WTC11 (cell line): ENCODE measurements around the gene C2CD4A.

Experiments used
- ATF3 ChIP-seq: sonication (generic); formaldehyde crosslinking; conservative IDR thresholded peaks from 2 replicates; pipeline ENCODE4 v1.8.1; 2022; ENCODE audit warnings: mild to moderate bottlenecking, missing genetic modification reagents
- CBFB ChIP-seq: sonication (generic); formaldehyde crosslinking; IDR thresholded peaks from 2 replicates; pipeline ENCODE4 v1.8.1; 2022; ENCODE audit warnings: mild to moderate bottlenecking, low read depth, missing genetic modification reagents
- CDX4 ChIP-seq: fragments of 250-450 bp; sonication (Bioruptor Pico); IDR thresholded peaks from 2 replicates; pipeline ENCODE4 v1.9.0; 2021; ENCODE audit warnings: moderate library complexity, mild to moderate bottlenecking, inconsistent platforms, borderline replicate concordance
- CTCF ChIP-seq: fragments of 200-600 bp; IDR thresholded peaks from 2 replicates; pipeline ENCODE4 v1.8.0; 2022; ENCODE audit warnings: antibody characterized with exemption
- E2F4 ChIP-seq: sonication (generic); formaldehyde crosslinking; IDR thresholded peaks from 2 replicates; pipeline ENCODE4 v1.8.1; 2022; ENCODE audit warnings: low read depth, mild to moderate bottlenecking, moderate library complexity, missing genetic modification reagents, borderline replicate concordance
- KAT7 ChIP-seq: sonication (generic); formaldehyde crosslinking; IDR thresholded peaks from 2 replicates; pipeline ENCODE4 v1.8.1; 2023; ENCODE audit warnings: missing genetic modification reagents, mild to moderate bottlenecking, borderline replicate concordance
- MAX ChIP-seq: sonication (generic); formaldehyde crosslinking; IDR thresholded peaks from 2 replicates; pipeline ENCODE4 v1.8.0; 2022; ENCODE audit warnings: mild to moderate bottlenecking, missing genetic modification reagents
- MYBL2 ChIP-seq: sonication (generic); formaldehyde crosslinking; IDR thresholded peaks from 2 replicates; pipeline ENCODE4 v1.8.1; 2023; ENCODE audit warnings: mild to moderate bottlenecking, moderate library complexity, missing genetic modification reagents
- PRDM15 ChIP-seq: sonication (generic); formaldehyde crosslinking; IDR thresholded peaks from 2 replicates; pipeline ENCODE4 v1.8.0; 2022; ENCODE audit warnings: missing genetic modification reagents
- PREB ChIP-seq: sonication (generic); formaldehyde crosslinking; IDR thresholded peaks from 2 replicates; pipeline ENCODE4 v1.8.1; 2022; ENCODE audit warnings: mild to moderate bottlenecking, missing genetic modification reagents, moderate library complexity, borderline replicate concordance
- SP1 ChIP-seq: sonication (generic); formaldehyde crosslinking; conservative IDR thresholded peaks from 2 replicates; pipeline ENCODE4 v1.8.1; 2022; ENCODE audit warnings: missing genetic modification reagents
- ZSCAN18 ChIP-seq: fragments of 250-450 bp; sonication (Bioruptor Pico); IDR thresholded peaks from 2 replicates; pipeline ENCODE4 v2.1.2; 2022; ENCODE audit warnings: mild to moderate bottlenecking, moderate library complexity
- TF ChIP-seq, protein P1 (sequence below): sonication (generic); formaldehyde crosslinking; IDR thresholded peaks from 2 replicates; pipeline ENCODE4 v1.8.0; 2022; ENCODE audit warnings: mild to moderate bottlenecking, missing genetic modification reagents
- TF ChIP-seq, protein P2 (sequence below): sonication (generic); formaldehyde crosslinking; conservative IDR thresholded peaks from 2 replicates; pipeline ENCODE4 v1.8.1; 2023; ENCODE audit warnings: mild to moderate bottlenecking, low read depth, missing genetic modification reagents, moderate library complexity

DNA sequence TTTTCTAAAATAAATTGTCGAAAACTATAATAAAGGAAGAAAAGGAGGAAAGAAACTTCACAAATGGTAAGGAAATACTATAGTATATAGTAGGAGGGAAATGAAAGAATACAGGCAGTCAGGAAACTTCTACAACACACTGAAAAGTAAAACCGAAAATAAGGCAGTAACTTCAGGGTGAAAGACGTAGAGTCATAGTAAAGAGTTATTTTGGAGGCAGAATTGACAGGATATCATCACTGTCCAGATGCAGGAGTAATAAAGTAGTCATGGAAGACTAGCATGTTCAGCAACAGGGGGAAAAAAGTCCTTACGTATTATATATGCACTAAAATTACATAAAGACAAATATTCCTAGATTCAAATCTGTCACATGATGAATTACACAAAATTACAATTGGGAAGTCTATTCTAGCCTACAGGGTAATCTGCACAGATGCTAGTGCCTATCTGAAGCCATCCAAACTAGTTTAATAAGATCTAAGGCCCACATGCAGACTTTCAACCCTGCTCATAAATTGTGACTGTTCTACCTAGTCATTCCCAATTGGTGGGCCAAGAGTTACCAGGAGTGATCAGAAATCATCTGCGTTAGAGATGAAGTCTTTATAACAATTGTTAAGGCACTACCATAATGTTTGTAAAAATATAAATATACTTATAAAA lies 20.6 kb upstream of the C2CD4A start:
- TF ChIP-seq CTCF (no peak), PREB (CRISPR knock-in tag) (no peak), MAX (CRISPR knock-in tag) (no peak), E2F4 (CRISPR knock-in tag) (no peak), PRDM15 (CRISPR knock-in tag) (no peak), ATF3 (CRISPR knock-in tag) (no peak), ZSCAN18 (CRISPR knock-in tag) (no peak), SP1 (no peak), KAT7 (no peak), CDX4 (CRISPR knock-in tag) (no peak), MYBL2 (CRISPR knock-in tag) (no peak), CBFB (CRISPR knock-in tag) (no peak)
- TF ChIP-seq, protein P1, sequence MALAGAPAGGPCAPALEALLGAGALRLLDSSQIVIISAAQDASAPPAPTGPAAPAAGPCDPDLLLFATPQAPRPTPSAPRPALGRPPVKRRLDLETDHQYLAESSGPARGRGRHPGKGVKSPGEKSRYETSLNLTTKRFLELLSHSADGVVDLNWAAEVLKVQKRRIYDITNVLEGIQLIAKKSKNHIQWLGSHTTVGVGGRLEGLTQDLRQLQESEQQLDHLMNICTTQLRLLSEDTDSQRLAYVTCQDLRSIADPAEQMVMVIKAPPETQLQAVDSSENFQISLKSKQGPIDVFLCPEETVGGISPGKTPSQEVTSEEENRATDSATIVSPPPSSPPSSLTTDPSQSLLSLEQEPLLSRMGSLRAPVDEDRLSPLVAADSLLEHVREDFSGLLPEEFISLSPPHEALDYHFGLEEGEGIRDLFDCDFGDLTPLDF = no peak
- TF ChIP-seq, protein P2, sequence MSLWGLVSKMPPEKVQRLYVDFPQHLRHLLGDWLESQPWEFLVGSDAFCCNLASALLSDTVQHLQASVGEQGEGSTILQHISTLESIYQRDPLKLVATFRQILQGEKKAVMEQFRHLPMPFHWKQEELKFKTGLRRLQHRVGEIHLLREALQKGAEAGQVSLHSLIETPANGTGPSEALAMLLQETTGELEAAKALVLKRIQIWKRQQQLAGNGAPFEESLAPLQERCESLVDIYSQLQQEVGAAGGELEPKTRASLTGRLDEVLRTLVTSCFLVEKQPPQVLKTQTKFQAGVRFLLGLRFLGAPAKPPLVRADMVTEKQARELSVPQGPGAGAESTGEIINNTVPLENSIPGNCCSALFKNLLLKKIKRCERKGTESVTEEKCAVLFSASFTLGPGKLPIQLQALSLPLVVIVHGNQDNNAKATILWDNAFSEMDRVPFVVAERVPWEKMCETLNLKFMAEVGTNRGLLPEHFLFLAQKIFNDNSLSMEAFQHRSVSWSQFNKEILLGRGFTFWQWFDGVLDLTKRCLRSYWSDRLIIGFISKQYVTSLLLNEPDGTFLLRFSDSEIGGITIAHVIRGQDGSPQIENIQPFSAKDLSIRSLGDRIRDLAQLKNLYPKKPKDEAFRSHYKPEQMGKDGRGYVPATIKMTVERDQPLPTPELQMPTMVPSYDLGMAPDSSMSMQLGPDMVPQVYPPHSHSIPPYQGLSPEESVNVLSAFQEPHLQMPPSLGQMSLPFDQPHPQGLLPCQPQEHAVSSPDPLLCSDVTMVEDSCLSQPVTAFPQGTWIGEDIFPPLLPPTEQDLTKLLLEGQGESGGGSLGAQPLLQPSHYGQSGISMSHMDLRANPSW (CRISPR knock-in tag) = no peak
